Sigmoid colon (tissue), 3 donors: Measurements from ENCODE around the gene DOCK1.

Experiments used
- POLR2A ChIP-seq, 2 donors: fragments of 450-650 bp; IDR thresholded peaks; one replicate each; pipeline ENCODE4 v1.6.1; 2016; ENCODE audit warnings: antibody characterized with exemption in 2 of 2, mild to moderate bottlenecking in 2 of 2, moderate library complexity in 2 of 2
- TF ChIP-seq, protein P1 (sequence below), 4 experiments: fragments of 450-650 bp in 3 of 4; fragments of 200-600 bp in 1 of 4; IDR thresholded peaks; one replicate each; pipeline ENCODE4 v1.5.1; 2016 to 2019; ENCODE audit warnings: antibody characterized with exemption in 4 of 4, mild to moderate bottlenecking in 3 of 4, moderate library complexity in 2 of 4

GRCh38 chr10:127044186-127044585 lies 139.0 kb downstream of the DOCK1 start:
- TF ChIP-seq, protein P1, sequence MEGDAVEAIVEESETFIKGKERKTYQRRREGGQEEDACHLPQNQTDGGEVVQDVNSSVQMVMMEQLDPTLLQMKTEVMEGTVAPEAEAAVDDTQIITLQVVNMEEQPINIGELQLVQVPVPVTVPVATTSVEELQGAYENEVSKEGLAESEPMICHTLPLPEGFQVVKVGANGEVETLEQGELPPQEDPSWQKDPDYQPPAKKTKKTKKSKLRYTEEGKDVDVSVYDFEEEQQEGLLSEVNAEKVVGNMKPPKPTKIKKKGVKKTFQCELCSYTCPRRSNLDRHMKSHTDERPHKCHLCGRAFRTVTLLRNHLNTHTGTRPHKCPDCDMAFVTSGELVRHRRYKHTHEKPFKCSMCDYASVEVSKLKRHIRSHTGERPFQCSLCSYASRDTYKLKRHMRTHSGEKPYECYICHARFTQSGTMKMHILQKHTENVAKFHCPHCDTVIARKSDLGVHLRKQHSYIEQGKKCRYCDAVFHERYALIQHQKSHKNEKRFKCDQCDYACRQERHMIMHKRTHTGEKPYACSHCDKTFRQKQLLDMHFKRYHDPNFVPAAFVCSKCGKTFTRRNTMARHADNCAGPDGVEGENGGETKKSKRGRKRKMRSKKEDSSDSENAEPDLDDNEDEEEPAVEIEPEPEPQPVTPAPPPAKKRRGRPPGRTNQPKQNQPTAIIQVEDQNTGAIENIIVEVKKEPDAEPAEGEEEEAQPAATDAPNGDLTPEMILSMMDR (IDR thresholded peaks at IDR 0.05), result no peak
- TF ChIP-seq POLR2A (IDR thresholded peaks at IDR 0.05), result no peak
